ENCODE results near the gene MKX.

DNA sequence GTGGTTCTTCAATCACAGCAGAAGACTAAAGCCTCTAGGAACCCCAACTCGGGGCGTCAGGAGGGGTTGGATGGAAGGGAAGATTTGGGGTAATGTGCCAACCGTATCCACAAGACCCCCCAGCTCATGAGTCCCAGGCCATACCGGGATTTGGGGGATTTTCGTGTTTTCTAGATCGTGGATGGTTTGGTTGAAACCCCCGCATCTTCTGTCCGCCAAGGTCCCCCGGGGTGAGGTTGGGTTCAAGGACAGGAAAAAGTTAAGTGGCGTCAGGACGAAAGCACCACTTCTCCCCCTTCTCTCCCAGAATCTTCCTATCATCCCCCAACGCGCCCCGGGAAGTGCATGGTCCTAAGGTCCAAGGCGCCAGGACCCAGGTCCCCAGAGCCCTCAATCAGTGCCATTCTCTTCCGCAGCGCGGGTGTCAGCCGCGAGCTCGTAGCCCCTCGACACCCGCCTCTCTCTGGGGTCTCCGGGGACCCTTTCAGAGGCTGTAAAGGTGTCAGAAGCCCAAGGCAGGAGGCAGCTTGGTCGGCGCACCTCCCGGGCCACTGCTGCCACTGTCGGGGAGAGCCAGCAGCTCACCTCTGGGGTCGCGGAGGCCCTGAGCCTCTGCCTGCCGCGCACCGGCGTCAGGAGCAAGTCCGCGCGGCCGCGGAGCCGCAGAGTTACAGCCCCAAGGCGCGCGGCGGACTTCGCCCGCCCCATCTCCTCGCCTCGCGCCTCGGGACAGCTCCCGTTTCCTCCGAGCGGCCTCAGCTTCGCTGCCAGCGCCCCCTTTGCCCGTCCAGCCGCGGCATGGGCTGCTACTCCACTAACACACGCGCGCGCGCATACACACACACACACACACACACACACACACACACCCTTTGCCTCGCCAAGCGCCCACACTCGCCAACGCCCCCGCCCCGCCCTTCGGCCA is 1.5 kb downstream of the MKX start:
- TF ChIP-seq POLR2A (IDR thresholded peaks at IDR 0.05): no peak
- no peak for TF ChIP-seq CTCF (IDR thresholded peaks at IDR 0.05)

Data from lower leg skin (tissue), 3 donors.